Mucosa of rectum (tissue), 2 donors: Measurements from ENCODE around the gene CERT1.

Experiments
- H3K27ac ChIP-seq, 2 donors: one replicate each; pipeline ENCODE4 v1.7.0; 2013; ENCODE audit warnings: inconsistent platforms in 2 of 2, low read depth in 2 of 2, low read length in 2 of 2
- H3K27me3 ChIP-seq, 2 donors: one replicate each; pipeline ENCODE4 v1.7.0; 2013; ENCODE audit warnings: low read length in 2 of 2; ENCODE audit not compliant: control insufficient read depth in 2 of 2, insufficient read depth in 2 of 2
- H3K36me3 ChIP-seq, 2 donors: one replicate each; pipeline ENCODE4 v1.7.0; 2013; ENCODE audit warnings: low read length in 2 of 2; ENCODE audit not compliant: control insufficient read depth in 2 of 2, insufficient read depth in 2 of 2
- H3K4me1 ChIP-seq, 2 donors: one replicate each; pipeline ENCODE4 v1.7.0; 2013; ENCODE audit warnings: low read length in 2 of 2, mild to moderate bottlenecking in 1 of 2; ENCODE audit not compliant: control insufficient read depth in 2 of 2, insufficient read depth in 2 of 2
- H3K4me3 ChIP-seq, 2 donors: one replicate each; pipeline ENCODE4 v1.7.0; 2013; ENCODE audit warnings: low read length in 2 of 2
- H3K9ac ChIP-seq, 2 donors: one replicate each; pipeline ENCODE4 v1.7.0; 2013; ENCODE audit warnings: low read length in 2 of 2, low read depth in 1 of 2, mild to moderate bottlenecking in 1 of 2
- H3K9me3 ChIP-seq, 2 donors: one replicate each; pipeline ENCODE4 v1.7.0; 2013; ENCODE audit warnings: low read length in 2 of 2; ENCODE audit not compliant: control insufficient read depth in 2 of 2
- donor health status: healthy.
- donor health status: Normal muscosa, but diverticular disease.

The CERT1 gene

DNA sequence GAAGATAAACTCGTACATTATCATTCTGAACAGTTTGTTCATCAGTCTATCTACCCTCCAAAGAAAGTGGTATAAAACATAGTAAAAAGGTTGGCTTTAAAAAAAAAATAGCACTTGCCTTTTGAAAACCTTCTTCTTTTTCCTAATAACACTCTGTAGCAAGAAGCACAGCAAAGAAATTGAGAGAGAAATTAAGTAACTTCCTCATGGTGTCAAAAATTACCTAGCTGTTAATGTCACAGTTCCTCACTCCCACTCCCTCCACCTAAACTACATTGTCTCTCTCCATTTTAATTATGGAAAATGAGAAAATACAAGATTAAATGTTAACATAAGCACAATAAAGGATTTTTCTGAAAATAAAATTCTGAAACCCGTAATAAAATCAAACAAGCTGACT, 72.2 kb downstream of the CERT1 start:
- Histone ChIP-seq H3K27ac (no peak overlapping the region), H3K4me3 (no peak overlapping the region), H3K9me3 (no peaks in the 10 kb centered on the region), H3K27me3 (no peaks in the 10 kb centered on the region), H3K9ac (no peak overlapping the region), H3K4me1 (no peaks in the 10 kb centered on the region), H3K36me3 (no peaks in the 10 kb centered on the region)

DNA sequence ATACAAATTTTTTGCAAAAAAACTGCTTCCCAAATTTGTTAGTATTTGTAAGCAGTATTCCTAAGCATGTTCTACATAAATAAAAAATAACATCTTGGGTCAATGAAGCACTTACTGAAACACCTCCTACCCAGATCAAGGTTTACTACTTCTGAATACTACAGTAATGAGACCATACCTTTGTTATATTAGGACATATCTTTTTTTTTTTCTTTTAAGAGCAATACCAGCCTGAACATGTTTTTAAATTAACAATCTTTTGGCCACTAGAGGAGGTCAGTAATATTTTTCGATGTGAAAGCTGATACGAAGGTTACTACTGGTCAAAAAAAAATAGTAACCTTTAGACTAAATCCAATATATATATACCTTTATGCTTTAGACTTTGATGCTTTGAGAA, 72.7 kb downstream of the CERT1 start:
- Histone ChIP-seq H3K4me1 (no peaks in the 10 kb centered on the region), H3K27me3 (no peaks in the 10 kb centered on the region), H3K9me3 (no peaks in the 10 kb centered on the region), H3K36me3 (no peaks in the 10 kb centered on the region), H3K27ac (no peak overlapping the region), H3K9ac (no peak overlapping the region), H3K4me3 (no peak overlapping the region)

DNA sequence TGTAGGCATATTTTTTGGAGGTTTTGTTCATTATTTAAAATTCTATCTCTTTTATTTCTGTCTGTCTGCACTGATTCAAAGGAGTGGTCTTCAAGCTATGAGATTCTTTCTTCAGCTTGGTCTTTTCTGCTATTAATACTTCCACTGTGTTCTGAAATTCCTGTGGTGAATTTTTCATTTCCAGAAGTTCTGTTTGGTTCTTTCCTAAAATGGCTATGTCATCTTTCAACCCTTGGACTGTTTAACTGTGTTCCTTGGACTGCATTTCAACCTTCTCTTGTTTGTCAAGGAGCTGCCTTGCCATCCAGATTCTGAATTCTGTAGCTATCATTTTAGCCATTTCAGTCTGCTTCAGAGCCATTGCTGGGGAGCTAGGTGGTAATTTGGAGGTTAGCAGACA, 76.3 kb downstream of the CERT1 start:
- no peaks in the 10 kb centered on the region for H3K36me3 ChIP-seq
- no peaks in the 10 kb centered on the region for H3K9me3 ChIP-seq

DNA sequence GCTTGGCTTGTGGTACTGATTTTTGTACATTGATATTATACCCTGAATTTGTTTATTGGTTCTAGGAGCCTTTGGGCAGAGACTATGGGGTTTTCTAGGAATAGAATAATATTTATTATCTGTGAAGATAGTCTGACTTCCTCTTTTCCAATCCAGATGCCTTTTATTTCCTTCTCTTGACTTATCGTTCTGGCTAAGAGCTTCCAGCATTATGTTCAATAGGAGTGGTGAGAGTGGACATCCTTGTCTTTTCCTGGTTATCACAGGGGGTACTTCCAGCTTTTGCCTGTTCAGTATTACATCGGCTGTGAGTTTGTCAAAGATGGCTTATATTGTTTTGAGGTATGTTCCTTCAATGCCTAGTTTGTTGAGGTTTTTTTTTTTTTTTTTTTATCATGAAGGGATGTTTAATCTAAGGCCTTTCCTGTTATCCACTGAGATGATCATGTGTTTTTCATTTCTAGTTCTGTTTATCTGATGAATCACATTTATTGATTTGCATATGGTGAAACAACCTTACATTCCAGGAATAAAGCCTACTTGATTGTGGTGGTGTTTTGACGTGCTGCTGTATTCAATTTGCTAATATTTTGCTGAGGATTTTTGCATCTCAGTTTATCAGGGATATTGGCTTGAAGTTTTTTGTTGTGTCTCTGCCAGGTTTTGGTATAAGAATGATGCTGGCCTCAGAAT, 77.5 kb downstream of the CERT1 start:
- Histone ChIP-seq H3K27me3 (no peaks in the 10 kb centered on the region), H3K4me1 (no peaks in the 10 kb centered on the region), H3K9me3 (no peaks in the 10 kb centered on the region), H3K36me3 (no peaks in the 10 kb centered on the region), H3K9ac (no peak overlapping the region), H3K27ac (no peak overlapping the region), H3K4me3 (no peak overlapping the region)

More for the DNA sequence above, 76.3 kb downstream of the CERT1 start:
- H3K27me3 ChIP-seq = no peaks in the 10 kb centered on the region
- H3K9ac ChIP-seq = no peak overlapping the region
- H3K4me1 ChIP-seq = no peaks in the 10 kb centered on the region
- H3K27ac ChIP-seq = no peak overlapping the region
- H3K4me3 ChIP-seq = no peak overlapping the region

DNA sequence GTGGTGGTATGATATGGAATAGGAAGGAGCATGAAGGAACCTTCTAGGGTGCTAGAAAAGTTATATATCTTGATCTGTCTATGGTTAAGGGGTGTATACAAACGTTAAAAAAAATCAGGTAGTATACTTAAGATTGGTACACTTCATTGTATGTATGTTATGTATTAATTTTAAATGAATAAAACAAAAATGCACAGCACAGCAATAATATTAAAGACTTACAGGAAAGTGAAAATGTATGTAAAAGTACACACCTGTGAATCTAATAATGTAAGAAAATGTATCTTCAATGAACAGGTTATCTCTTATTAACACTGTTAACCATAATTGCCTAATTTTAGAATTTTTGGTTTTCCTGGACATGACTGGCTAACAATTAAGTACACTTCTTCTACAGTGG, 97.2 kb downstream of the CERT1 start:
- peaks cover 12% of the 10 kb centered on the region in 2 donors for H3K36me3 ChIP-seq
- H3K4me1 ChIP-seq = peaks cover 0 to 5% of the 10 kb centered on the region in 2 donors
- H3K27me3 ChIP-seq = no peaks in the 10 kb centered on the region
- H3K9ac ChIP-seq = no peak overlapping the region
- H3K4me3 ChIP-seq = no peak overlapping the region
- no peaks in the 10 kb centered on the region for H3K9me3 ChIP-seq
- H3K27ac ChIP-seq = no peak overlapping the region

DNA sequence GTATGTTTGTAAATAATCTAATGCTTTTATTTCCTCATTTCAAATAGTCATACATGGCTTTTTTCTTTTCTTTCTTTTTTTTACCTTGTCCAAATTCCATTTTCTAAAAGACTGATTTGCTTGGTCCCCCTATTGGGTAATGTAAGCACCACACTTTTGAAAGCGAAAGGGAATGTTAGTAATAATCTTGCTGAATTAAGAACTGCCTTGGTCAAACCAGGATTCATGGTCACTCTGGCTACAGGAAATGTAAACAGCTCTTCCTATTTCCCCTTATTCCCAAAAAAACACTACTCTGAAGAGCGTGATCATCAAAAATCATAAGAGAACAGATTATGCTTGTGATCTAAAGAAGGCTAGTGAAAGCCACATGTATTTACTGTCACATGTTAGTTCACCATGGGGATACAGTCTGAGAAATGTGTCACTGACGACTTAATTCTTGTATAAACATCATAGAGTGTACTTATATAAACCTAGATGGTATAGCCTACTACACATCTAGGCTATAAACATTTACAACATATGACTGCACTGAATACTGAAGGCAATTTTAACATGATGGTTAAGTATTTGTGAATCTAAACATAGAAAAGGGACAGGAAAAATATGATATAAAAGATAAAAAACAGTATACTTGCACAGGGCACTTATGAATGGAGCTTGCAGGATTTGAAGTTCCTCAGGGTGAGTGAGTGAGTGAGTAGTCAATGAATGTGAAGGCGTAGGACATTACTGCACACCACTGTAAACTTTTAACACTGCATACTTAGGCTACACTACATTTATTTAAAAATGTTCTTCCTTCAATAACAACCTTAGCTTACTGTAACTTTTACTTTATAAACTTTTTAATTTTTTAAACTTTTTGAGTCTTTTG, 99.1 kb downstream of the CERT1 start:
- H3K27ac ChIP-seq = no peak overlapping the region
- H3K9ac ChIP-seq = no peak overlapping the region
- H3K36me3 ChIP-seq = peaks cover 3 to 5% of the 10 kb centered on the region in 2 donors
- H3K4me3 ChIP-seq = no peak overlapping the region
- no peaks in the 10 kb centered on the region for H3K27me3 ChIP-seq
- H3K9me3 ChIP-seq = no peaks in the 10 kb centered on the region
- peaks cover 0 to 5% of the 10 kb centered on the region in 2 donors for H3K4me1 ChIP-seq

DNA sequence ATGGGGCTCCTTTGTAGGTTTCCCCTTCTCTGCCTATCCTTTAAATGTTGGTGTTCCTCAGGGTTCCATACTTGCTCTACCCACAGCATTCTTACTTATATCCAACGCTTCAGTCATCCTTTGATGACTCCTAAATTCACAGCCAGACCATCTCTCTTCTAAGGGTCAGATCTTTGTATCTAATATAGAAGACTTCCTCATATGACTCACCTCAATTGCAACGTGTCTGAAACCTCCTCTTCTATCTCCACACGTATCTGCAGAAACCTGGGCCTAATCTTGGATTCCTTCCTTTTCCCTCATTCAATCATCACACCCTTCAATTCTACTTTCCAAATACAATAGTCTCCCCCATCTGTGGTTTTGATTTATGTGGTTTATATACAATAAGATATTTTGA, 106.1 kb downstream of the CERT1 start:
- Histone ChIP-seq H3K27me3 (no peaks in the 10 kb centered on the region), H3K4me3 (no peak overlapping the region), H3K9ac (no peak overlapping the region), H3K4me1 (no peaks in the 10 kb centered on the region), H3K9me3 (no peaks in the 10 kb centered on the region), H3K27ac (no peak overlapping the region), H3K36me3 (peaks cover 8% of the 10 kb centered on the region in 2 donors)

DNA sequence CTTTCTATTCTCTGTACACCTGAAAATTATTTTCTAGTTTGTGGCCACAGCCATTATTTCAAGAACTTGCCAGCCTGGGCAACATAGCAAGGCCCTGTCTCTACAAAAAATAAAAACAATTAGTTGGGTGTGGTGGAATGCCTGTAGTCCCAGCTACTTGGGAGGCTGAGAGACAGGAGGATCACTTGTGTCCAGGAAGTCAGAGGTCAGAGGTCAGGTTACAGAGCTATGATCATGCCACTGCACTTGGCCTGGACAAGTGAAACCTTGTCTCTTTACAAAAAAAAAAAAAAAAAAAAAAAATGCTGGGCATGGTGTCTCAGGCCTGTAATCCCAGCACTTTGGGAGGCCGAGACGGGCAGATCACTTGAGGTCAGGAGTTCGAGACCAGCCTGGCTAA, 116.2 kb downstream of the CERT1 start:
- Histone ChIP-seq H3K4me1 (no peaks in the 10 kb centered on the region), H3K9me3 (no peaks in the 10 kb centered on the region), H3K9ac (no peak overlapping the region), H3K27ac (no peak overlapping the region), H3K4me3 (no peak overlapping the region), H3K36me3 (peaks cover 10 to 17% of the 10 kb centered on the region in 2 donors), H3K27me3 (no peaks in the 10 kb centered on the region)

DNA sequence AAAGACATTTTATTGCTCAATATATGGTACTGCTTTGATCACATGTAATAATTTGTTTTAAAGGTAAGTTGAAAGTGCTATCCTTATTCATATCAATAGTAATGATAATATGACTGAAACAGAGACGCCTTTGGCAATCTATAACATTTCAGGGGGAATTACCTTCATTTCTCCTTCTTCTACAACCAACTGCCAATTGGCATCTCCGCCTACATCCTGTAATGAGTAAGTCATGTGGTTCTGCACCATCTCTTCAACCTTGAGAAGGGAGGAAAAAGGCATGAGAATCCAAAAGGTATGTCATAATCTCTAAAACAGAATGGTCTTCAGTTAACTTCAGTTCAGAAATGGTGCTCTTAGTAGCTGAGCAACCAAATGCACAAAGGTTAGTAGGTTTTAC, 122.0 kb downstream of the CERT1 start:
- no peak overlapping the region for H3K4me3 ChIP-seq
- H3K27me3 ChIP-seq = no peaks in the 10 kb centered on the region
- H3K9me3 ChIP-seq = no peaks in the 10 kb centered on the region
- peaks cover 19 to 29% of the 10 kb centered on the region in 2 donors for H3K36me3 ChIP-seq
- H3K9ac ChIP-seq = no peak overlapping the region
- no peak overlapping the region for H3K27ac ChIP-seq
- H3K4me1 ChIP-seq = no peaks in the 10 kb centered on the region

DNA sequence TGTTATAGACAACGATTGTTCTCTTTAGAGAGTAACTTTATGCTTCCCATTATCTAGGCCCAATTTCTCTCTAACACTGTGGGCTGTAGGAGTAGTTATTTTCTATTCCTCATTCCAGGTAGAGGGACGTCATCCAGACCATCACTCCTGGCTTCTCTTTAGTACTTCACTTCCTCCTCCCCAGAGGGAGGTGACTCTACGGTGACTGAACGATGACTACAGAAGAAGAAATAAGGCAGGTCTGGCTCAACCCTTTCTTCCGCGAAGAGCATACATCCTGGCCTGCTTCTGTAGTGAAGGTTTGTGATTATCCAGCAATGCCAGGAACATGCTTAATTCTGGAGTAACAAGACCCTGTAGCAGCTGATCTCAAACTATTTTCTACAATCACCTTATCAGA, 123.6 kb downstream of the CERT1 start:
- H3K9ac ChIP-seq = no peak overlapping the region
- no peak overlapping the region for H3K27ac ChIP-seq
- peaks cover 22 to 40% of the 10 kb centered on the region in 2 donors for H3K36me3 ChIP-seq
- H3K9me3 ChIP-seq = no peaks in the 10 kb centered on the region
- no peak overlapping the region for H3K4me3 ChIP-seq
- H3K27me3 ChIP-seq = no peaks in the 10 kb centered on the region
- H3K4me1 ChIP-seq = no peaks in the 10 kb centered on the region
